ENCODE results near the gene E4F1. TPM values are rescaled to one million over a fixed set of nuclear protein-coding genes. Genes with fewer than 3 reads are reported as not detected.

The E4F1 gene
- polyA plus RNA-seq, 1 donor = 14.3 TPM

- no peak for DNase-seq (ENCODE audit: low read depth)
These were observed 16.5 kb upstream of the E4F1 start for GRCh38 chr16:2206780-2207433.

DNA sequence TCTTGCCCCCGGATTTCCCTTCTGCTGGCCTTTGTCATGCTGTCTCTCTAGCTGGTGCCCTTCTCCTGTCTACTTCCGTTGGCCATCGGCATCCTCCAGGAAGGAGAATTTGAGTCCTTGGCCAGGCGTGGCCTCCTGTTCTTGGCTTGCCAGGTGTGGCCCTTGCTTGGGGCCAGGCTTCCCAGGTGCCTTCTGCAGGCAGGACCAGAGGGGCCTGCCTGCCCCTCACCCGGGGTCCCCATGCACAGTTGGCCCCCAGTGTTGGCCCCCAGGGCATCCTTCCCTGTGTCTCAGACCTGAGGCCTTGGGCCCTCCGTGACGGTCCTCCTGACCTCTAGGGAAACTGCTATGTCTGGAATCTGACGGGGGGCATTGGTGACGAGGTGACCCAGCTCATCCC lies 15.5 kb upstream of the E4F1 start:
- no peak for DNase-seq (ENCODE audit: low read depth)

DNA sequence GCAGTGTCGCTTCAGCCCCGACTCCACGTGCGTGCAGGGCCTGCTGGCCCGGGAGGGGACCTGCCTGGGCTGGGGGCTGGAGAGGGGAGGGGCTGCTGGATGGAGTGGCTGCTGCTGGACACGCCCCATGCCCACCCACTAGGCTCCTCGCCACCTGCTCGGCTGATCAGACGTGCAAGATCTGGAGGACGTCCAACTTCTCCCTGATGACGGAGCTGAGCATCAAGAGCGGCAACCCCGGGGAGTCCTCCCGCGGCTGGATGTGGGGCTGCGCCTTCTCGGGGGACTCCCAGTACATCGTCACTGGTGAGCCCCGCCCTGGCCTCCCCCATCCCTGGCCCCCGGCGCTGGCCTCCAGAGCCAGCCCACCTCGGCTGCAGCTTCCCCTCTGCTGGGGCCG lies 15.1 kb upstream of the E4F1 start:
- no peak for DNase-seq (ENCODE audit: low read depth)

- DNase-seq (ENCODE audit: low read depth) = no peak
These were observed 14.6 kb upstream of the E4F1 start for GRCh38 chr16:2208772-2209171.

DNA sequence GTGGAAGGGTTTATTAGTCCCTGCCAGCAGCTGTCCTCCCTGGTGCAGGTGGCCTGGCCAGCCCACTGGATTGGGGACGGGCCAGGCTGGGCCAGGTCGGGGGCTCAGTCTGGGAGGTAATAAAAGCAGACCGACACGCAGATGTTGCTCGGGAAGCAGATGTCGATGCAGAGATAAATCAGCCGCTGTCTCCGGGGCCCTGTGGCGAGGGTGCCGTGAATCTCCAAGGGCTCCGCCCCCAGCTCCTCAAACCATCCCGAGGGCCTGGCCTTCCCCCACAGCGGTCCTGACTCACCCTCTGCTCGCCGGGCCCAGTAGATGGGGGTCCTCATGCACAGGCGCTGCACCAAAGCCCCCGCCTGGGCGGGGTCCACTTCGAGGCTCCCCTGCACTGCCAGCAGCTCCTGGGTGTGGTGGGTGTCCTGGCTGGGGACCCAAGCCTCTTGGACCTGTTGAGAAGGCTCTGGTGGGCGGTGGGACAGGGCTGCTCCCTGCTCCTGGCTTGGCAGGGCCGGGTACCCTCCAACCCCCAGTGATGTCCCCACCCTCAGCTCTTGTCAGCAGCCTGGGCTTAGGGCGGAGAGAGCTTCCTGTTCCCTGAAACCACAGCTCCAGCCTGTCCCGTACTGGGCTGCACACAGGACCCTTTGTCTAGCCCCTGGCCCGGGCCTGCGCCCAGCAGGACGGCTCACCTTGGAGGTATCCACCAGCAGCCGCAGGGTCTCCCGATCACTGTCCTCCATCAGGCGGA lies 14.0 kb upstream of the E4F1 start:
- DNase-seq (ENCODE audit: low read depth) = no peak

DNA sequence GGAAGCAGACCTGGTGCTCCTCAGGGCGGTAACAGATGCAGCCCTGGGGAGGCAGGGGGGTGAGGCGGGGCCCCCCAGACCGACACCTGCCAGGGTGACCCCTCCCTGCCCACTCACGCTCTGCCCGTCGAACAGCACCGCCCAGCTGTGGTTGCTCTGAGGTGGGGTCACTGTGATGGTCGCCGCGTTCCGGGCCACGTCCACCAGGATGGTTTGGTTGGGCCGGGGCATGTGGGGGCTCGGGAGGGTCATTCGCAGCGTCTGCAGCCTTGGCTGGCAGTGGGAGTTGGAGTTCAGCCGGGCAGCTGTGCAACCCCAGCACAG lies 13.4 kb upstream of the E4F1 start:
- DNase-seq (ENCODE audit: low read depth) = no peak

GRCh38 chr16:2210386-2211365 lies 12.7 kb upstream of the E4F1 start, which contains the start of gene BRICD5:
Gene BRICD5, minus strand, starts transcription at chr16:2210863. Its CDS starts 30 bp downstream, at chr16:2210833.
- no peak for DNase-seq (ENCODE audit: low read depth)

GRCh38 chr16:2211923-2212347 lies 11.5 kb upstream of the E4F1 start:
- DNase-seq (ENCODE audit: low read depth) = no peak

DNA sequence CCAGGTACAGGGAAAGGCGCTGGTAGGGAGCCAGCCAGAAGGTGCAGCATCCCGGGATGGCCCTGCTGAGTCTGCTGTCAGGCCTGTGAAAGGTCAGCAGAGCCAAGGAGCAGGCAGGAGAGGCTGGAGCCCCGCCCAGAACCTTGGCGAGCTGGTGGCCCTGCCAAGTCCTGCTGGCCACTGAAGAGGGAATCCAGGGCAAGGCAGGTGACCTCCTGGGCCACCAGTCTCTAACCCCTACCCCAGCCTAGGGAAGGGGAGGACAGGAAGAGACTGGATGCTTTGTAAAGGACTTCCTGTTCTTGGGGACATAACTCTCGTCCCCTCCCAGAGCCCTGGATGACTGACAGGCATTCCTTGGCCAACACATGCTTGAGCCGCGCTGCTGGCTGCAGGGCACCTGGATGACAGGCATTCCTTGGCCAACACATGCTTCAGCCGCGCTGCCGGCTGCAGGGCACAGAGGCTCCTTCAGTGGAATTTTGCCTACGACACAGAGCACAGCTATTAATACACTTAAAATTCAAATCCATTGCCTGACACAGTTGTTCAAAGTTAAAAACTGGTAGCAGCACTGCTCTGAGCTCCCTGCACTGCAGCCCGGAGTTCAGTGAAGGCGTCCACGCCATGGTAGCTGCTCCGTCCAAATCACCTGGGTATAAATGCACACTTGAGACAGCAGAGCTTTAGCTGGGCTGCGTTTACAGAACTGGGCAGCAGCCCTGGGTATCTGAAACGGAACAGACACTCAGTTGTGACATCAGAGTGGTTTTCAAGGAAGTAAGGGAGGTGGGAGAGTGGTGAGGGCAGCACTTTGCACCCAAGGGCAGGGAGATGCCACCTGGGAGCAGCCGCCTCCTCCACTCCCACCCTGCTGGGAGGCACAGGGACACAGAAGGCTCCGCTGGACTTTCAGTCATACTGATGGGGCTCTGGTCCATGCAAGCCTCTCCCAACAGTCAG lies 10.7 kb upstream of the E4F1 start:
- no peak for DNase-seq (ENCODE audit: low read depth)

DNA sequence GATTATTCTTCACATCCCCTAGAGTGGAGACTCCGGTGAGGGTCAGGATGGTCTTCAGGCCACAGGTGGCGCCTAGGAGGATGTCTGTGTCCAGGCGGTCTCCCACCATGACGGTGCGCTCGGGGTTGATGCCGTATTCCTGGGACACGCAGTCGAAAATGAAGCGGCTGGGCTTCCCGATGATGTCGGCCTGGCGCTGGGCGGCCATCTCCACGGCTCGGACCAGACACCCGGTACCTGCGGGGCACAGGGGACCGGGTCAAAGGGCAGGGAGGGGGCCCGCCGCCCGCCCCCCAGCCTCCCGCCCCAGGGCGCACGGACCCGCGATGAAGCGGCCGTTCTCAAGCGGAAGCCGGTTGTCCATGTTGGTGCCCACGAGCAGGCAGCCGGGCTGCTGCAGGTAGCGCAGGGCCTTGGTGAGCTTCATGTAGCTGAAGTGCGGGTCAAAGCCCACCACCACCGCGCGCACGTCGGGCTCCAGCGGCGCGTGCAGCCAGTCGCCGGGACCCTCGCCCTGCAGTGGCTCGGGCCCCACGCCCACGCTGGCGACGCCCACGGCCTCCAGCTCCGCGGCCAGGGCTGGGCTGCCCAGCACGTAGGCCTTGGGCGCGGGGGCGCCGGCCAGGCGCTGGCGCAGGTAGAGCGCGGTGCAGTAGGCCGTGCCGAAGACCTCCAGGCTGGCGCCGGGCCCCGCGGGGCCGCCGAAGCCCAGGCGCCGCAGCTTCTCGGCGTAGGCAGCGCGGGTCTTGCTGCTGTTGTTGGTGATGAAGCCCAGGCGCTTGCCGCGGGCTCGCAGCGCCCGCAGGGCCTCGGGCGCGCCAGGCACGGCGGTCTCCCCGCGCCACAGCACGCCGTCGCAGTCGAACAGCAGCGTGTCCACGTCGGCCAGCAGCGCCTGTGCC lies 9.3 kb upstream of the E4F1 start:
- no peak for DNase-seq (ENCODE audit: low read depth)

- DNase-seq (ENCODE audit: low read depth) = no peak
These were observed 8.7 kb upstream of the E4F1 start, which contains the start of gene PGP for GRCh38 chr16:2214719-2214968. Gene PGP, minus strand, starts transcription at chr16:2214840. Its CDS starts 63 bp downstream, at chr16:2214777.

DNA sequence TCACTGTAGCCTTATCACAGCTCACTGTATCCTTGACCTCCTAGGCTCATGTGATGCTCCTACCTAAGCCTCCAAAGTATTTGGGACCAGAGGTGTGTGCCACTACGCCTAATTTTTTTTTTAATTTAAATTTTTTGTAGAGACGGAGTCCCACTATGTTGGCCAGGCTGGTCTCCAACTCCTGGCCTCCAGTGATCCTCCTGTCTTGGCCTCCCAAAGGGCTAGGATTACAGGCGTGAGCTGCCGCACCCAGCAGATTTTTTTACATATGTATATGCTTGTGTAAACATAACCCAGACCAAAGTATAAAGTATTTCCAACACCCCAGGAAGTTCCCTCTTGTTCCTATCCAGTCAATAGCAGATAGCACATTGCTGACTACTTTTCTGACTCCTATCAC lies 7.1 kb upstream of the E4F1 start:
- DNase-seq (ENCODE audit: low read depth) = no peak

DNA sequence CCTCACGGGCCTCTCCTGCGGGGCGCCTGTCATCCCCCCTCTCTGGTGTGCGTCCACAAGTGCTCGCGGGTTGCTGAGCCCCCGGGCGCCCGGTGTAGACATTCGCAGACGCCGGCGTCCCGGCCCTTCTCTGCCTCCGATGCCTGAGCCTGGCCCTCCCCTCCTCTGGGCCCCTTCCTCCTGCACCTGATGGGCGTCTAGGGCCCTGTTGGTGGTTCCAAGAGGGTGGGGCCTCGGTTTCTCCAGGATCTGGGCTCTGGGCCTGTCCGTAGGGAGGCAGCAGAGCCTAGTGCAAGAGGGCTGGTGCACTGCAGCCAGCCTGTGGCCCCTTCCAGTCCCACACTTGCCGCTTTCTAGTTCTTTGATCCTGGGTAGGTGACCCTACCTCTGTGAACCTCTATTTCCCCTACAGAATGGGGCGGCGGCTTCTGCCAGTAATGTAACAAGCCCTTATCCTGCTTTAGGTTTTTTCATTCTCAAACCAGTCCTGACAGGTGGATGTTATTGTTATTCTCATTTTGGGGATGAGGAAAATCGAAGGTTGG lies 623 bp downstream of the E4F1 start:
- no peak for DNase-seq (ENCODE audit: low read depth)

- DNase-seq (ENCODE audit: low read depth) = no peak
These were observed 2.9 kb downstream of the E4F1 start for GRCh38 chr16:2226245-2226793.

DNA sequence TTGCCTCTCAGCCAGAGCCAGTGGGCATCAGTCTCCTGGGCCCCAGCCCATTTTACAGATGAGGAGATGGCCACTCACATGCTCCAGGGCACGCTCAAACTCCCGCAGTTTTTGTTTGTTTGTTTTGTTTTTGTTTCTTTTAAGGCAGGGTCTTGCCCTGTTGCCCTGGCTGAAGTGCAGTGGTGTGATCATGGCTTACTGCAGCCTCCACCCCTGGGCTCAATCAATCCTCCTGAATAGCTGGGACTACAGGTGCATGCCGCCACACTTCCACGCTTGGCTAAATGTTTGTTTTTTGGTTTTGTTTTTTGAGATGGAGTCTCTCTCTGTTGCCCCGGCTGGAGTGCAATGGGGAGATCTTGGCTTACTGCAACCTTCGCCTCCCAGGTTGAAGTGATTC lies 3.5 kb downstream of the E4F1 start:
- no peak for DNase-seq (ENCODE audit: low read depth)

DNA sequence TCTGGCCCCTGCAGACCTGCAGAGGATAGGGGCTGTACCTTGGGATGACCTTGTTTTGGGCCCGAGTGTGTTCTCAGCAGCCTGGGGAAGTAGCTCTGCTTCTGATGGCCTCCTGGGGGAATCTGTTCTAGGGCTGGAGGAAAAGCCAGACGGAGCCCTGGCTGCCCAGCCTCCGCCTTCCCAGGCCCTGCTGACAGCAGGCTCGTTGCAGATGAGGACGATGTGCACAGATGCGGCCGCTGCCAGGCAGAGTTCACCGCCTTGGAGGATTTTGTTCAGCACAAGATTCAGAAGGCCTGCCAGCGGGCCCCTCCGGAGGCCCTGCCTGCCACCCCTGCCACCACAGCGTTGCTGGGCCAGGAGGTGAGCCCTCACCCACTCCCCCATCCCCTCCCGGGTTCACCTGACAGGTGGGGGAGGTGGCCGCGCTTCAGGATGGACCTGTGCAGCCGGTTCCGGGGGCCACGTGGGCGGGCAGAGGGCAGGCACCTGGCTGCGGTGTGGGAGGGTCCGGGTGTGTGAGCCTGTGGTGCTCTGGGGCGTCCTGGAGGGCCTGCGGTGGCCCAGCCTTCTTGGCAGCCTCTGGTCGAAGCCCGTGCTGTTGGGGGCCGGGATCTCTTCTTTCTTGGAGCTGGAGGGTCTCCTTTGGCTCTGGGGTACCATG lies 4.9 kb downstream of the E4F1 start:
- DNase-seq (ENCODE audit: low read depth) = no peak

- DNase-seq (ENCODE audit: low read depth) = no peak
These were observed 5.7 kb downstream of the E4F1 start for GRCh38 chr16:2229091-2229490.

GRCh38 chr16:2229632-2230250 lies 6.3 kb downstream of the E4F1 start:
- no peak for DNase-seq (ENCODE audit: low read depth)

- no peak for DNase-seq (ENCODE audit: low read depth)
These were observed 7.0 kb downstream of the E4F1 start for GRCh38 chr16:2230376-2230775.
